Endothelial cell of umbilical vein (primary cell): Measurements from ENCODE around the gene PTGDS.

Experiments
- FOS ChIP-seq: IDR thresholded peaks from 2 replicates; pipeline ENCODE4 v1.6.1; 2011; ENCODE audit warnings: mild to moderate bottlenecking, low read length, moderate library complexity, borderline replicate concordance; ENCODE audit not compliant: insufficient read depth
- TF ChIP-seq, protein P1 (sequence below), 2 donors: IDR thresholded peaks; 1 replicate in 1 of 2; 2 replicates in 1 of 2; pipeline ENCODE4 v1.5.1; 2011; ENCODE audit warnings: low read length in 2 of 2, mild to moderate bottlenecking in 2 of 2, moderate library complexity in 2 of 2, control low read depth in 1 of 2, inconsistent platforms in 1 of 2, low read depth in 1 of 2; ENCODE audit not compliant: insufficient read depth in 1 of 2; ENCODE audit errors: extremely low read depth in 1 of 2

DNA sequence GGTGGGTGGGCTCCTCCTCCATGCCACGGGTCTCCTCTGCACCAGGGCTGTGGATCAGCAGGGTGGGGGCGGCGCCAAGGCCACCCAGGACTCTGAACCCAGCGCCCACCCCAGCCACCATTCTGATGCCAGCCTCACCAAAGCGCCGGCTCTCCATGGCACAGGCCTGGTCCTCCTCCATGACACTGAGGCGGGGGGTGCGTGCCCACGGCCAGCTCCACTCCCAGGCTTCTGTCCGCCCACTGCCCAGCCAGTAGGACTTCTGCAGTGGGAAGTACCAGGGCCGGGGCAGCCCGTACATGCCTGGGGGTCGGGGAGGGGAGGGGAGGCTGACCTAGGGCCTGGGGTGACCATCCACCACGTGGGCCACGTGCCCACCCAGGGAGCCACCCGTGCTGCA is 39.1 kb downstream of the PTGDS start:
- TF ChIP-seq FOS: no peak
- TF ChIP-seq, protein P1, sequence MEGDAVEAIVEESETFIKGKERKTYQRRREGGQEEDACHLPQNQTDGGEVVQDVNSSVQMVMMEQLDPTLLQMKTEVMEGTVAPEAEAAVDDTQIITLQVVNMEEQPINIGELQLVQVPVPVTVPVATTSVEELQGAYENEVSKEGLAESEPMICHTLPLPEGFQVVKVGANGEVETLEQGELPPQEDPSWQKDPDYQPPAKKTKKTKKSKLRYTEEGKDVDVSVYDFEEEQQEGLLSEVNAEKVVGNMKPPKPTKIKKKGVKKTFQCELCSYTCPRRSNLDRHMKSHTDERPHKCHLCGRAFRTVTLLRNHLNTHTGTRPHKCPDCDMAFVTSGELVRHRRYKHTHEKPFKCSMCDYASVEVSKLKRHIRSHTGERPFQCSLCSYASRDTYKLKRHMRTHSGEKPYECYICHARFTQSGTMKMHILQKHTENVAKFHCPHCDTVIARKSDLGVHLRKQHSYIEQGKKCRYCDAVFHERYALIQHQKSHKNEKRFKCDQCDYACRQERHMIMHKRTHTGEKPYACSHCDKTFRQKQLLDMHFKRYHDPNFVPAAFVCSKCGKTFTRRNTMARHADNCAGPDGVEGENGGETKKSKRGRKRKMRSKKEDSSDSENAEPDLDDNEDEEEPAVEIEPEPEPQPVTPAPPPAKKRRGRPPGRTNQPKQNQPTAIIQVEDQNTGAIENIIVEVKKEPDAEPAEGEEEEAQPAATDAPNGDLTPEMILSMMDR (IDR thresholded peaks at IDR 0.05; ENCODE audit: extremely low read depth in 1 of 2, insufficient read depth in 1 of 2, low read depth in 1 of 2, low read length in 2 of 2): no peak
